HG03575 (cell line): ENCODE results near the gene GARNL3.

ENCODE experiments used
- ATAC-seq: cut with Tn5 transposase; IDR thresholded peaks from one replicate; pipeline ENCODE4 v1.9.1; 2021; ENCODE audit not compliant: unreplicated experiment, insufficient number of reproducible peaks, low FRiP score; ENCODE audit errors: extremely low read depth

Gene GARNL3

DNA sequence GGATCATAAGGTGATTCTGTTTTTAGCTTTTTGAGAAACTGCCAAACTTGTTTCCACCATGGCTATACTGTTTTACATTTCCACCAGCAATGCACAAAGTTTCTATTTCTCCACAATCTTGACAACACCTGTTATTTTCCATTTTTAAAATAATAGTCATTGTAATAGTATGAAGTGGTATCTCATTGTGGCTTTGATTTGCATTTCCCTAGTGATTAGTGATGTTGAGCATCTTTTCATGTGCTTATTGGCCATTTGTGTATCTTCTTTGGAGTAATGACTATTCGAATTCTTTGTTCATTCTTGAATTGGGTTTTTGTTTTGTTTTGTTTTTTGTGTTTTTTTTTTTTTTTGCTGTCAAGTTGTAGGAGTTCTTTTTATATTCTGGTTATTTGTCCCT, 4.9 kb downstream of the GARNL3 start:
- ATAC-seq: no peak

DNA sequence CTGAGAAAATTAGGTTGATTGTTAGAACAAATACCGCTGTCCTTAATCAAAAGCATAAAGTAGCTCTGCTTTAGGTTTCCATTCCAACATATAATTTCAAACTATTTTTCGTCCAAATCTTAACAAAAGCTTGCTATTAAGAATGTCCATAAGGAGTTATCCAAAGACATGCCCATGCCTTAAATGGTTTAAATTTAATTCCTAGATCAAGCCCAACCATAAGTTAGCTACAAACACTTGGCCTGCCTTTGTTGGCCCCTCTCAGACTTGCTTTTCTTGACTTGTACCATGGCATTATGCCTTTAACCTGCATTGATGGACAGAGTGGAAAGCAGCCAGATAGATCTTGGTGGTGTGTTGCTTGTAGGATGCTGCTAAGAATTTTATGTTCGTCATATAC, 8.8 kb downstream of the GARNL3 start:
- ATAC-seq: no peak

DNA sequence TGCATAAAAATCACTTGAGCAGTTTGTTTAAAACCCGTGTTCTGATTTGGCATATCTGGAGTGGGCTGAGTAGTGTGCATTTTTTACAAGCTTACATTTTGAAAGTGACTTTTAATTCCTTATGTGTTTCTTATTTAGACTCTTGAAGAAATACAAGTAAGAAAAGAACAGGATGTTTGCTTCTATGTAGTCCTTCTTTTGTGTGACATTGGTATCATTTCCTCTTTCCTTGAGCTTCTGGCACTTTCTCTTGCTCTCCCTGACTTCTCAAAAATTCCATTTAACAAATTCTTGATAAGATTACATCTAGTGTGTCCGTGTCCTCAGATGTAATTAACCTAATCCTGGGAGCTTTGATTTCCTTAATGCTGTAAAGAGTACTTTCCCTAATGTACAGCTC, 12.5 kb downstream of the GARNL3 start:
- no peak for ATAC-seq

DNA sequence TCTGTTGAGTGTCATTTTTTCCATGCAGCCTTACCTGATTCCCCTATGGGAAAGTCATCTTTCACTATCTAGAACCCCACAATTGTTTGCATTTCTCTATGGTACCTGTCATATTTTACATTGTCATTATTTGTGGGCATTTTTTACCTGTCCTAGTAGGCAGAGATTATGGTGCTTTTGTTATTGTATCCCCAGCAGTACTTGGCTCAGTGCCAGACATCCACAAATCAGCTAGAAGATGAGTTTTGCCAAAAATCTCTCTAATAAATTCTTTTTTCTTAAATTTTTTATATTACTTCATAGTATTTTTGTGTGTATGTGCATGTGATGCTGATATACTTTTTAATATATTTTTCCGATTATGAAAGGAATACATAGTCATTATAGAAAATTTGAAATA, 13.2 kb downstream of the GARNL3 start:
- ATAC-seq: no peak

DNA sequence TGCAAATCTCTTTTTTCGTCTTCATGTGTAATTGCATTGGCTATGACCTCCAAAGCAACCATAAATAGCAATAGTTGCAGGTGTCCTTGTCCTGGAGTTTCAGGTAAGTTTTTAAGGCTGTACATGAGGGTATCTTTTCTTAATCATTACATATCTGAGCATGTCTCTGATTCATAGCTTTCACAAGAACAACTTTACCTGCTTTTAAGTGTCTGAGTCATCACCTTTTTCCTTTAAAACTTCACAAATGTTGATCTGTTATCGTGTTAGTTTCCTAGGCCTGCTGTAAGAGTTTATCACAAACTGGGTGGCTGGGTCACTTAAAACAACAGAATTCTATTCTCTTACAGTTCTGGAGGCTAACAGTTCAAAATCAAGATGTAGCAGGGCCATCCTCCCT, 13.8 kb downstream of the GARNL3 start:
- ATAC-seq: no peak

DNA sequence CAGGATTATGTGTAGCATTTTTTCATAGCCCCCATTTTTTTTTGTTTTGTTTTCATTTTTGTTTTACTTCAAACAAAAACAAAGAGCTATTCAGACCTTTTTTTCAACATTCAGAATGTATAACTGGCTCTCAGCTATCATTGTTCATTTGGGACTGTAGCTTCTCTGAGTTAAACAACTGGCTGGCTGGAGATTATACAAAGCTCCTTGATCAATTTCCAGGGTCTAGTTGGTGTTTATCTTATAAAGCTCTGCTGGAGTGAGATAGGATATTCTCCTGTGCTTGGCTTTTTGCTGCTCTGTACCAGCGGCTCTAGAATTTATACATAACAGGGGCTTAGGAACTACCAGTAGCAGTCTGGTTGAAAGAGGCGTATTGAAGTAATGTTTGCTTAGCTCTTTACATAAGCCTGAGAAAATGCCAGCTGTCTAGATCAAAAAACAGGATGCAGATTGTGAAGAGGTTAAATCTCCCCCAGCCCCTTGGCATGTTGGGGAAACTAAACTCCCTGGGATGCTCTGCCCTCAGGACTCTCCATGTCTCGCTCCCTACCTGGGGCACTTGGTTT, 15.2 kb downstream of the GARNL3 start:
- ATAC-seq: no peak

DNA sequence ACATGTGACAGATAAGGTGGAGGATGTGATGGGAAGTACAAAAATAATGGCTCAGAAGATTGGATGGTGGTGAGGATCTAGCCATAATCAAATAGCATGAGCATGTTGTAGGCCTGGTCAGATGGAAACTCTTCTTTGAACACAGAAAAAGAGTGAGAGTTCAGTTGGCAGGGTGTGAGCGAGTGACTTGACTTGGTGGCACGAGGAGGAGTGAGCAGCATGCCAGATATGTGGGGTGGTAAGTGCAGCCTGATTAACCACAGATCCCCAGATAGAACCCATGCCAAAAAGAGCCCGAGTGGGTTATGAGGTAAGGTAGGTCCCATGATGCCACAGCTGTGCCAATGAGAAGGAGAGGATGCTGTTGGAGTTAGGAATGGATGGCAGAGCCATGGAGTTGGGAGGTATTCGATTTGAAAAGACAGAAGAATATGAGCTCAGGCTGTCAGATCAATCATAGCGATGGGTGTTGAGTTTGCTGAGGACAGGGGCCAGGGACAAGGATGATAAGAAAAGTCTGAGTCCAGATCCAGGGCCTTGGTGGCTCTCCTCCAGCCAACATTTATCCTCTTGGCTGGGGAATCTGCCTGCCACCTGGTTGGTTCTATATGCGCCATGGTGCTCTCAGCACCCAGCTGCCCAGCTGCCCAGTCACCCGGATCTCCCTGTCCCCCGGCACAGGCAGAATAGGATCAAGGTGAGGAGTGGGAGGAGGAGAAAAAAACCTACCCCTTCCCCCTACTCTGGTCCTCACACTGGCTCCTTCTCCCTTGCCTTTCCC, 16.5 kb downstream of the GARNL3 start:
- ATAC-seq: no peak

DNA sequence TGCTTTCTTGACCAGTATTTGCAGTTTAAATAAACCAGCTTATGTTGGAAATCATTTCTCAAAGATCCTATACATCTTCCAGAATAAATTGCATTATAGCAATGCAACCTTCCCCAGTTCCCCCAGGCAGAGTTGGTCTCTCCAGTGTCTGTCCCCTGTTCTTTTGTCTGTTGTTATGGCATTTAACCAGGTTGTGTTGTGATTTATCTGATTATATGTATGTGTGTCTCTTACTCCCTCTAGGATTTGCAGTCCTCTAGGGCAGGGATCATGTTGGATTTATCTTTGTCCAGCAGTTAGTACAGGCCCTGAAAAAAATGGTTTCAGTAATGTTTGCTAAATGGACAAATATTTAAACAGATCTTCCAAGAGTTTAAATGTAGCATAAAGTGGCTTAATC, 17.3 kb downstream of the GARNL3 start:
- ATAC-seq: no peak

DNA sequence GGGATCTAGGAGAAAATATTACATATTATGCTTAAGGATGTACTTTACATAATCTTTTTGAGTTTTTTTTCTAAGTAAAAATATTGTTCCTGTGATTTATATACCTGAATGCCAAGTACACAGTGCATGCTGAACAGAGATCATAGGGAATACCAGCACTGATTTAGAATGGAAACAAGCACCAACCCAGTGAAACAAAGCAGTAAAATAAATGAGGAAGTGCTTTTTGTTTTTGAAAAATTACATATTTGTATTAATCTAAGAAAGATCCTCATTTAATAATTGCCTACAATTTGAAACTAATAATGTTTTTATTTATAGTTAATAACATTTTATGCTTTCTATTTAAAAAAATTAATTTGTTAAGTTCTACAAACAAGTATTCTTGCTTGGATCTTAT, 18.0 kb downstream of the GARNL3 start:
- no peak for ATAC-seq

DNA sequence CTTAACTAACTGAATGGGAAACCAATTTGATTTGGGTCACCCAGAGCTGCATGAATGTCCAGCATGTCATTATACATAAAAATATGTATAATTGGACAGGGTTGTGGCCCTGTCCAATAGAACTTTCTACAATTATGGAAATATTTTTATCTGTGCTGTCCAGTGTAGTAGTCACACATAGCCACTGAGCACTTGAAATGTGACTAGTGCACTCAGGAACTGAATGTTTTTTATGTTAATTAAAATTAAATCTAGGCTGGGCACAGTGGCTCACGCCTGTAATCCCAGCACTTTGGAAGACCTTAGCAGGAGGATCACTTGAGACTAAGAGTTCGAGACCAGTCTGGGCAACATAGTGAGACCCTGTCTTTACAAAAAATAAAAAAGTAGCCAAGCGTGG, 18.6 kb downstream of the GARNL3 start:
- no peak for ATAC-seq

DNA sequence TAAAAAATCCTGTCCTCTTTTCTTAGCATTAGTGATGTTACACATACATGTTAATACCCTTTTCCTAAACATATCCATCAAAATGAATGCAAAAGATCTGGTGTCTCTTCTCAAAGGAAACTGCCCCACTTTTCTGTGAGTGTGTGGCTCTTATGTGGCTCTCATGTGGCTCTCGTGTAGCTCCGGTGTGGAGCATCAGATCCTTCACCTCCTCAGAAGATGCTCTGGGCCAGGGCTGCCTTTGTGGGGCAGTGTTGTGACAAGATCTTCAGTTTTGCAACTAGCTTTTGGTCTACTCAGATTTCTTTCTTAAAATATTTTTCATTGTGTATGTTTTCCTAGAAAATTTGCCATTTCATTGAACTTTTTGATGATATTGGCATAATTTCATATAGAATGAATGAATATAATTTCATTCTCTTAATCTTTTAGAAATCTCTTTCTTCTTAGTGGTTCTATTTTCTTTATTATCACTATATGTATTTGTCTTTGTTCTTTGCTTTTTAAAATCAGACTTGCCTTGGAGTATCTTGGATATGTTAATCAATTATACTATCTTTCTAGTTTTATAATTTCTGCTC, 19.4 kb downstream of the GARNL3 start:
- no peak for ATAC-seq

DNA sequence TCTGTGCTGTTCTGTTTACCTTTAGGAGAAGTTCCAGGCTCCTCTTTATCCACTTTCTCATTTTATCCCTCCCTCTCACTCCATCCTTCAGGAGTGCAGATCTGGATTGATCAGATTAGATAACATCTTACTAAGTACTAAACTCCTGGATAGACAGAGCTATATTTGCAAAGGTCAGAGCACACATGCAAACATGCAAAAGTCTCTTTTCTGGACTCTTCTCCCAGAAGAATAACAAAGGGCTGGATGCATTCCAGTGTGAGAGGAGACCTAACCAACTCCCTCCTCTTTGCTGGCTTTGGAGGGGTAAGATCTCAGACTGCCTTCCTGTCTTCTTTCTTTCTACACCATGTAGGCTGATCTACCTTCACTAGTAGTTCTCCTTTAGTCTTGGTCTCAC, 21.4 kb downstream of the GARNL3 start:
- ATAC-seq: no peak

DNA sequence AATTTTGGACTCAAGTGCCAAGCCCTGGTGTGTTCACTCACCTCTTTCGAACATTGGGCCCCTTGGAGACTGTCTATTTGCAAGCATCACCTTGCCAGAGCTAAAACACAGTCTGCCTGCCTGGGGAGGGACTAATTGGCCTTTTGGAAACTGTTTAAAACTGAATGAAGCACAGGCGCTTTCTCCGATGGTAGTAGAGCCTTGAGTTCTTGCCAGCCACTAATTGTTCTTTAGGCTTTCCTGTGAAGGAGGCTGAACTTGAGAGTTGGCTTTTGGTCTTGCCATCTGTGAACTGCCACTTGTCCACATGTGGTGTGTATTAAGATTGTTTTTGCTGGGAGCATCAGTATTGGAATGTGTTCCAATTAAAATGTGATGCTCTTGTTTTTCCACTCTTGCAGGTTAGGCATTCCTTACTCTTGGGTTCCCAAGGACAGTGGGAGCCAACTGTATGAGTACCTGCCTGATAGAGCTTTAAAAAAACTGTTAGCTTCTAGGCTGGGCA, 26.0 kb downstream of the GARNL3 start:
- no peak for ATAC-seq

DNA sequence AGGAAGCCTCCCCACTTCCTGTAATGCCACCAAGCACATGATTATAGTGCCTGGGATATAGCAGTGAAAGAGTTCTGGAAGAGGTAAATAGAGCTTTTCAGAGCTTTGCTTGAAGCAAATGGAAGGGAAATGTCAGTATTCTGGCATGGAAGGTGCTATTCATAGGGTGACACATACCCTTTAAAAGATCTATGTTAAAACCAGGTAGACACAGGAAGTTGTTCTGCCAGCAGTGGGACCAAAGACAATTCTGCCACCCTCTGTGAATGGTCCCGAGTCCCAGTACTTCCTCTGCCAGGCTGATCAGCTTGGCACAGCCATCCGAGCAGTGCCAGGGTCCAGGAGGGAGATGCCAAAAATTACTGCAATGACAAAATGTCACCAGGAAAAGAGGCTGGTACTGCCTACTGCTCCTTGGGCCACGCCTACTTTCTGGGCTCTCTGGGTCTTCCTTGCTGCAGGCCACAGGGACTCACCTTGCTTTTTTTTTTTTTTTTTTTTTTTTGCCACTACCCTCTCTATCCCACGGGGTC, 26.7 kb downstream of the GARNL3 start:
- ATAC-seq: no peak

DNA sequence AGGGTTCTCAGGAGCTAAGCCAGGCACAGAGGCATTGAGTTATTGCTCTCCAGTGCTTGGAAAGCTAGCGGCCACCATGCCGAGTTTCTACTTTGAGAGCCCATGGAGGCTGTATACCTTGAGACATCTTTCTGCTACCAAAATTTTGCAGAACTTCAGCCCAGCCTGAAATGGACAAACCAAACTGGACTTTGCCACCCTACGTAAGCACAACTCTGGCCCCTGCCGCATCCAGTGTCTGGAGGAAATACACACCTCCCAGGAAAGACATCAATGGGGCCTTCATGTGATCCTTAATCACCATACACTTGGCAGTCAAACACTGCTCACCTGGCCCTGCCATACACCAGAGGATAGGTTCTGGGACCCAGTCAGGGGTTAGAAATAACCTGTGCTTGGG, 27.8 kb downstream of the GARNL3 start:
- no peak for ATAC-seq

DNA sequence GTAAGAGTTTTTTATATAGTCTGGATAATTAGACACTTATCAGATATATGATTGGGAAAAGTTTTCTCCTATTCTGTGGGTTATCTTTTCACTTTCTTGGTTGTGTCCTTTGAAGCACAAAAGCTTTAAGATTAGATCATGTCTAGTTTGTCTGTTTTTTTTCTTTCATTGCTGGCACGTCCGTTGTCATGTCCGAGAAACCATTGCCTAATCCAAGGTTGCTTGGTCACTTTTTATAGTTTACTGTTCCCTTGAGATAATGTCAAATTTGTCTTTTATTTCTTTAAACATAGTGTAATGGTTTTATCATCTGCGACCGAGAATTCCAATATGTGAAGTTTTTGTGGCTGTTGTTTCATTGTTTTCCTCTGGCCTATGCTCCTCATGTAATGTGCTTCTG, 28.8 kb downstream of the GARNL3 start:
- no peak for ATAC-seq

DNA sequence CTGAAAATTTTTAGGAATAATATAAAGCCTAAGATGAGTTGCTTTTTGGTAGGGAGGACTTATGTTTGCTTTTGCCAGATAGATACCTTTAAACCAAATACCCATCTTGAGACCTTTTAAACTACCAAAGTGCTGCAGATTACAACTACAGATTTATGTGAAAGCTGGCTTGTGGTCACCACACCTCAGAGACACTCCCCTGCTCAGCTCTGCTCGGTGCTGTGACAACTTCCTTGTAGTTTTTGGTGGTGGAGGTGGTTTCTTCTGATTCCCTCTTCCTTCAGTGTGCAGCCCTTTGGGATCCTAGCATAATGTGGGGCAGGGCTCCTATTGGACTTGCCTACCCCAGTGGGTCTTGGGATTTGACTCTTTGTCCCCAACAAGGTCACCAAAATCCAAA, 29.2 kb downstream of the GARNL3 start:
- ATAC-seq: no peak

DNA sequence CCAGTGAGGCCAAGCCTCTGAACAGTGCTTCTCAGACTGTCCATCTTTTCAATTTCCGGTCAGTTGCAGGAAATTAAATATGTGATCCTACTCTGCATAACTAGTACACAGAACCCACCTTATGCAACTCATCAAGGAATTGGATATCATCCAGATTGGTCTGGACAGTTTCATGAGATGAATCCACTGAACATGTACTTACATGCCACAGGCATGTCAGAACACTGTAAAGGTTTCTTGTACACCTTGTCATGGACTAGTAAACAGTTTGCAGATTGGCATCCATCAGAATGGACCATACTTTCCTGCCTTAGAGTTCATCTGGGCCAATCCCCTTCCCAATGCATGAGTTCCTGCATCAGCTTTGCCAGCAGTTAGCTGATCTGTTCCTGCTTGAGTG, 30.4 kb downstream of the GARNL3 start:
- no peak for ATAC-seq

DNA sequence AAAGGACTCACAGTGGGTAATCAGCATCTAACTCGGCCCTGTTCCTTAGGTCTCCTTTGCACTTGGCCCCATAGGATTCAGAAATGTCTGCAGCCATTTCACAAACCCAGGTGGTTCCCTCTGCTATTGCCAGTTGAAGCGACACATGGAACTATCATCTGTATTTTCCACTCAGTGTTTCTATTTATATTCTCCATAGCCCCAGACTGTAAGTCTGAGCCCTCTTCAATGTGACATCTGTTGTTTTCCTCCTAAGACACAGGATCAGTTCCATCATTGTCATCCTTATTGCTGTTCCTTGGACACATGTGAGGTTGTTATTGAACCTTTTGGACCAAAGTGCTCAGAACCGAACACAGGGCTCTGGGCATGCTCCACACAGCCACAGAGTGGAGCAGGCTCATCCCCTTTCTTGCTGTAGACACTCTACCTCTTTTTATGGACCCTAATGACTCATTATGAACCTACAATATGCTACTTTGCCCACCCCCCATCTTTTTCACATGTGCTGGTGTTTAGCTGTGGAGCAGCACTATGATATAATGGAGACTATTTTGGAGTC, 36.4 kb downstream of the GARNL3 start:
- ATAC-seq: no peak

DNA sequence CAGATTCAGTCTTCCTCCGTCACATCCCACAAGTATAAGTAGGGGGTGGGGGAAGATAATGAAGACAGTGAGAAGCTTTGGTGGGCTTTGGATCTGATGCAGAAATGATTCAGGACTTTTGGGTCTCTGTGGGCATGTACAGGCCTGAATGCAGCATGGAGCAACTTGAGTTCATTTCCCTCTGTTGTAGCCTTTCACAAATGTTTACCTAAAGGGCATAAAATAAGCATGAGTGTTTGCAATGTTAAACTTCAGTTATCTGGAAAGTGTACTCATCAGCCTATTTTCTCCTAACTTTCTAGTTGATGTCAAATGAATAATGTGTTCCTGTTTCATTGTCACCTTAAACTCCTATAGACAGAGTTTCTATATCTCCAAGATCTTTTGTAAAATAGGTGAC, 39.3 kb downstream of the GARNL3 start:
- no peak for ATAC-seq
